ENCODE measurements around the gene UBA3.

DNA sequence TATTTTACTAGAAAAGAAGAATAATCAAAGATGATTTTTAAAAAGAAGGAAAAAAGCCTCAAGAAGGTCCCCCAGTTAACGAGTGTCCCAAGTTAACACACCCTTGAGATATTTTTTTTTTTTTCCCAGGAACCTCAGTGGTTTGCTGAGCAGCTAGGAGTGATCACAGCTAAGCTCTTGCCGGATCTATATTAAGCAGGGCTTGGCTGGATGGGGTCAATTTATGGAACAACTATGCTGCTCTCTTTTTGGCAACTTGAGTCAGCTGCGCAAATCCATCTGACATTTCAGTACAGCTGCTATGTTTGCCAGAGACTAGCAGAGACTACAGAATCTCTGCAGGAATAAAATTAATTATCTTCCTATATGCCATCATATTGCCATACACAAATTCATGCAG lies 42.2 kb upstream of the UBA3 start, which contains the start of gene LMOD3:
- TF ChIP-seq POLR2A (IDR thresholded peaks at IDR 0.05) (no peak), CTCF (IDR thresholded peaks at IDR 0.05) (no peak)
